ENCODE measurements around the gene TYW5.

GRCh38 chr2:199966405-199966804, 11.1 kb upstream of the TYW5 start:
- TF ChIP-seq CTCF (CRISPR knock-in tag; IDR thresholded peaks at IDR 0.05) (no peak), TAF1 (CRISPR knock-in tag; IDR thresholded peaks at IDR 0.05) (no peak), ZNF567 (CRISPR knock-in tag; IDR thresholded peaks at IDR 0.05; ENCODE audit: borderline replicate concordance) (no peak), FOXK2 (IDR thresholded peaks at IDR 0.05) (no peak), ZNF207 (IDR thresholded peaks at IDR 0.05; ENCODE audit: borderline replicate concordance) (no peak)
